DOHH2 (cell line): ENCODE results near the gene BAIAP2.

Source experiments
- H3F3A ChIP-seq: fragments of 200-600 bp; sonication (generic), shearing (Covaris generic); 2 replicates; pipeline ENCODE4 v1.6.0; 2016; ENCODE audit warnings: antibody characterized with exemption, mild to moderate bottlenecking; ENCODE audit not compliant: control insufficient read depth, insufficient read depth
- H3K27ac ChIP-seq: fragments of 200-600 bp; sonication (generic); 2 replicates; pipeline ENCODE4 v1.5.1; 2014; ENCODE audit warnings: low read depth, mild to moderate bottlenecking, low read length, moderate library complexity
- H3K27me3 ChIP-seq: fragments of 200-600 bp; sonication (generic); 2 replicates; pipeline ENCODE4 v1.6.1; 2014; ENCODE audit warnings: mild to moderate bottlenecking, low read length, mixed read lengths; ENCODE audit not compliant: control insufficient read depth
- H3K36me3 ChIP-seq: fragments of 200-600 bp; sonication (generic); 2 replicates; pipeline ENCODE4 v1.6.1; 2014; ENCODE audit warnings: mild to moderate bottlenecking, low read length, moderate library complexity, mixed read lengths; ENCODE audit not compliant: control insufficient read depth
- H3K4me1 ChIP-seq: fragments of 200-600 bp; sonication (generic); 2 replicates; pipeline ENCODE4 v1.6.1; 2014; ENCODE audit warnings: mild to moderate bottlenecking, low read length, mixed read lengths; ENCODE audit not compliant: control insufficient read depth
- H3K4me2 ChIP-seq: fragments of 200-600 bp; sonication (generic); 2 replicates; pipeline ENCODE4 v1.6.0; 2014; ENCODE audit warnings: mild to moderate bottlenecking, low read length, moderate library complexity
- H3K4me3 ChIP-seq: fragments of 200-600 bp; sonication (generic); 2 replicates; pipeline ENCODE4 v1.5.1; 2014; ENCODE audit warnings: mild to moderate bottlenecking, low read length, mixed read lengths
- H3K79me2 ChIP-seq: fragments of 200-600 bp; sonication (generic); 2 replicates; pipeline ENCODE4 v1.6.1; 2014; ENCODE audit warnings: mild to moderate bottlenecking, low read length, mixed read lengths; ENCODE audit not compliant: control insufficient read depth
- H3K9me2 ChIP-seq: fragments of 200-600 bp; sonication (generic); replicated peaks from 2 replicates; pipeline ENCODE4 v1.6.1; 2014; ENCODE audit warnings: mild to moderate bottlenecking, low read length, mixed read lengths; ENCODE audit not compliant: control insufficient read depth
- H3K9me3 ChIP-seq: fragments of 200-600 bp; sonication (generic); 2 replicates; pipeline ENCODE4 v1.6.1; 2014; ENCODE audit warnings: antibody characterized with exemption, low read length, mixed read lengths; ENCODE audit not compliant: control insufficient read depth, insufficient read depth
- H4K20me1 ChIP-seq: fragments of 200-600 bp; sonication (generic); 2 replicates; pipeline ENCODE4 v1.6.0; 2014; ENCODE audit warnings: low read depth, mild to moderate bottlenecking, antibody characterized with exemption, low read length, moderate library complexity; ENCODE audit not compliant: control insufficient read depth, insufficient read depth
- CTCF ChIP-seq: fragments of 200-600 bp; sonication (generic); IDR thresholded peaks from one replicate; pipeline ENCODE4 v1.5.1; 2014; ENCODE audit warnings: antibody characterized with exemption, mild to moderate bottlenecking, low read depth, low read length; ENCODE audit not compliant: poor library complexity, severe bottlenecking
- EZH2phosphoT487 ChIP-seq: fragments of 200-600 bp; sonication (generic); IDR thresholded peaks from 2 replicates; pipeline ENCODE4 v1.6.1; 2017; ENCODE audit warnings: borderline replicate concordance, mild to moderate bottlenecking, antibody characterized with exemption, low read length, moderate library complexity, mixed read lengths

The BAIAP2 gene

GRCh38 chr17:81165246-81166032, 130.5 kb downstream of the BAIAP2 start, which contains the start of gene PVALEF:
TSS of gene PVALEF (plus strand) at chr17:81165507. CDS start at chr17:81181227, 15,720 bp downstream.
- no peaks in the 10 kb centered on the region for H3K36me3 ChIP-seq
- H3K4me3 ChIP-seq: no peak within 1 kb of the TSS
- H3F3A ChIP-seq: no peaks in the 10 kb centered on the region
- no peaks in the 10 kb centered on the region for H3K9me2 ChIP-seq
- H3K4me1 ChIP-seq: no peaks in the 10 kb centered on the region
- H3K4me2 ChIP-seq: no peak within 1 kb of the TSS
- H3K27ac ChIP-seq: no peak within 1 kb of the TSS
- no peaks in the 10 kb centered on the region for H3K27me3 ChIP-seq
- H4K20me1 ChIP-seq: no peaks in the 10 kb centered on the region
- TF ChIP-seq CTCF (no peak), EZH2phosphoT487 (no peak)
- no peaks in the 10 kb centered on the region for H3K79me2 ChIP-seq
- no peaks in the 10 kb centered on the region for H3K9me3 ChIP-seq

DNA sequence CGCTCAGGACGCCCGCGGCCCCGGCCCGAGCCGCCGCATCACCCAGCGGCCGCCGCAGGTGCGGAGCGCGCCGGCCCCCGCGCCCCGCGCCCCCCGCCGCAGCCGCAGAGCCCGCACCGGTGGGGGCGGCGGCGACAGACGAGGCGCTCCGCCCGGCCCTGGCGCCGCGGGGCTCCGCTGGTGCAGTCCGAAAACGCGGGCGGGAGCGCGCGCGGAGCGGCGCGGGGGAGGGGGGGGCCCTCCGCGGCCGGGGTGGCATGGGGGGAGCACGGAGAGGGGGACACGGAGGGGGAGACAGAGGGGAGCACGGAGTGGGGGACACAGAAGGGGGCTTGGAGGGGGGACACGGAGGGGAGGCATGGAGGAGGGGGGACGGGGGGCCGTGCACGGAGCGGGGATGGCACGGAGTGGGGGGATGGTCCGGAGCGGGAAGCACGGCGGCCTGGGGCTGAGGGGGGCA, 131.1 kb downstream of the BAIAP2 start, which contains the start of gene AATK:
Gene AATK (minus strand): TSS at position 189 of the 460 bp plus-strand sequence. CDS start 229 bp downstream, outside the sequence.
- H3F3A ChIP-seq: no peaks in the 10 kb centered on the region
- H4K20me1 ChIP-seq: no peaks in the 10 kb centered on the region
- H3K4me2 ChIP-seq: no peak within 1 kb of the TSS
- H3K27me3 ChIP-seq: no peaks in the 10 kb centered on the region
- H3K4me1 ChIP-seq: no peaks in the 10 kb centered on the region
- no peaks in the 10 kb centered on the region for H3K9me2 ChIP-seq
- H3K4me3 ChIP-seq: no peak within 1 kb of the TSS
- H3K79me2 ChIP-seq: no peaks in the 10 kb centered on the region
- TF ChIP-seq CTCF (no peak), EZH2phosphoT487 (no peak)
- no peaks in the 10 kb centered on the region for H3K36me3 ChIP-seq
- no peak within 1 kb of the TSS for H3K27ac ChIP-seq
- H3K9me3 ChIP-seq: no peaks in the 10 kb centered on the region
